Calu3 (cell line): ENCODE data around the gene SERPINI1. TPM values are rescaled to one million over a fixed set of nuclear protein-coding genes. Genes with fewer than 3 reads are reported as not detected.

Source experiments
- BruUV-seq: library from RNA; stranded (reverse); fragments of 400-500 nt; replicated peaks from 2 replicates; lab custom pipeline; 2021; lab: Mats Ljungman, UMichigan
- CTCF ChIA-PET: fragments of 300-600 bp; sonication (Branson Sonifier 250); formaldehyde crosslinking; loops from one replicate; lab custom pipeline; 2022; ENCODE audit warnings: antibody characterized with exemption; lab: Charles Lee
- DNase-seq: peaks from one replicate; pipeline ENCODE4 v3.0.0; 2022
- H3K27ac Mint-ChIP-seq: one replicate; pipeline ENCODE4 v1.8.0; 2022; ENCODE audit warnings: mixed read lengths; ENCODE audit not compliant: unreplicated experiment
- H3K27me3 Mint-ChIP-seq: one replicate; pipeline ENCODE4 v1.8.0; 2022; ENCODE audit warnings: mixed read lengths; ENCODE audit not compliant: unreplicated experiment
- H3K36me3 Mint-ChIP-seq: one replicate; pipeline ENCODE4 v1.8.0; 2022; ENCODE audit warnings: mild to moderate bottlenecking, moderate library complexity, mixed read lengths; ENCODE audit not compliant: insufficient read depth, unreplicated experiment
- H3K4me1 Mint-ChIP-seq: one replicate; pipeline ENCODE4 v1.8.0; 2022; ENCODE audit warnings: mild to moderate bottlenecking, low read depth, mixed read lengths; ENCODE audit not compliant: unreplicated experiment
- H3K4me3 Mint-ChIP-seq: one replicate; pipeline ENCODE4 v1.8.0; 2022; ENCODE audit warnings: mild to moderate bottlenecking, low read depth, moderate library complexity, mixed read lengths; ENCODE audit not compliant: unreplicated experiment
- H3K9me3 Mint-ChIP-seq: one replicate; pipeline ENCODE4 v1.8.0; 2022; ENCODE audit warnings: low read depth, mixed read lengths; ENCODE audit not compliant: unreplicated experiment
- intact Hi-C: fragments of 100-400 bp; cut with micrococcal nuclease; formaldehyde crosslinking; loops from one replicate; pipeline ENCODE4 v1.10.0; 2022; ENCODE audit not compliant: unreplicated experiment
- total RNA-seq: library from RNA; stranded (reverse); gene quantifications from 2 replicates; pipeline ENCODE4 v1.2.3, GENCODE V29; 2022
- TF ChIP-seq, protein P1 (sequence below): fragments of 200-600 bp; IDR thresholded peaks from one replicate; pipeline ENCODE4 v1.8.0; 2022; ENCODE audit warnings: antibody characterized with exemption; ENCODE audit not compliant: unreplicated experiment

The SERPINI1 gene
- total RNA-seq, 1 experiment from 2014 or later = 1.9 TPM

- TF ChIP-seq, protein P1, sequence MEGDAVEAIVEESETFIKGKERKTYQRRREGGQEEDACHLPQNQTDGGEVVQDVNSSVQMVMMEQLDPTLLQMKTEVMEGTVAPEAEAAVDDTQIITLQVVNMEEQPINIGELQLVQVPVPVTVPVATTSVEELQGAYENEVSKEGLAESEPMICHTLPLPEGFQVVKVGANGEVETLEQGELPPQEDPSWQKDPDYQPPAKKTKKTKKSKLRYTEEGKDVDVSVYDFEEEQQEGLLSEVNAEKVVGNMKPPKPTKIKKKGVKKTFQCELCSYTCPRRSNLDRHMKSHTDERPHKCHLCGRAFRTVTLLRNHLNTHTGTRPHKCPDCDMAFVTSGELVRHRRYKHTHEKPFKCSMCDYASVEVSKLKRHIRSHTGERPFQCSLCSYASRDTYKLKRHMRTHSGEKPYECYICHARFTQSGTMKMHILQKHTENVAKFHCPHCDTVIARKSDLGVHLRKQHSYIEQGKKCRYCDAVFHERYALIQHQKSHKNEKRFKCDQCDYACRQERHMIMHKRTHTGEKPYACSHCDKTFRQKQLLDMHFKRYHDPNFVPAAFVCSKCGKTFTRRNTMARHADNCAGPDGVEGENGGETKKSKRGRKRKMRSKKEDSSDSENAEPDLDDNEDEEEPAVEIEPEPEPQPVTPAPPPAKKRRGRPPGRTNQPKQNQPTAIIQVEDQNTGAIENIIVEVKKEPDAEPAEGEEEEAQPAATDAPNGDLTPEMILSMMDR = no peak
- no peak for DNase-seq
- Mint-ChIP-seq H3K4me3 (no peak overlapping the region), H3K36me3 (no peaks in the 10 kb centered on the region), H3K27ac (no peak overlapping the region), H3K9me3 (no peaks in the 10 kb centered on the region), H3K27me3 (no peaks in the 10 kb centered on the region), H3K4me1 (no peaks in the 10 kb centered on the region)
- no TSS peak for BruUV-seq
- CTCF ChIA-PET = no interaction called here
- intact Hi-C loops = no loop called here
Observed at GRCh38 chr3:167843481-167843880, 108.0 kb downstream of the SERPINI1 start.

DNA sequence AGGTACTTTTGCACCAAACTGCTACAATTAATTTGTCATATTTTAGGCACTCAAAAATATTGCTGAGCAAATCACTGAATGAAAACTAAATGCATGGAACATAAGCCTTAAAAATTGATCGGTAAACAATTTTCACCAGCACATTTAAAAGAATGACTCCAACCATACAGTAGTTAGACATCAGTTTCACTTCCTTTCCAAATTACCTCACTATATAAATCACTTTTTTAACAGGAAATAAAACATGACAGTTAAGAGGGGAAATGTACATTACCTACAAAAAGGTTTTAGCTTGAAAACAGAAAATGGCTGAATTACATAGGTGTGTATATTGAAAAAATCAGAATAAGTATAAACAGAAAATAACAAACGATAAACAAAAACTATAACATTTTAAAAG lies 108.4 kb downstream of the SERPINI1 start:
- Mint-ChIP-seq H3K27ac (no peak overlapping the region), H3K9me3 (no peaks in the 10 kb centered on the region), H3K4me1 (no peaks in the 10 kb centered on the region), H3K36me3 (no peaks in the 10 kb centered on the region), H3K27me3 (no peaks in the 10 kb centered on the region), H3K4me3 (no peak overlapping the region)
- TF ChIP-seq, protein P1 = no peak
- CTCF ChIA-PET = no interaction called here
- BruUV-seq = no TSS peak
- intact Hi-C loops = no loop called here
- DNase-seq = no peak

- Mint-ChIP-seq H3K27me3 (no peaks in the 10 kb centered on the region), H3K36me3 (no peaks in the 10 kb centered on the region), H3K4me3 (no peak overlapping the region), H3K9me3 (no peaks in the 10 kb centered on the region), H3K4me1 (no peaks in the 10 kb centered on the region), H3K27ac (no peak overlapping the region)
- DNase-seq = no peak
- TF ChIP-seq, protein P1 = no peak
- intact Hi-C loops = no loop called here
- CTCF ChIA-PET = no interaction called here
- no TSS peak for BruUV-seq
Observed at GRCh38 chr3:167844528-167844927, 109.0 kb downstream of the SERPINI1 start.

DNA sequence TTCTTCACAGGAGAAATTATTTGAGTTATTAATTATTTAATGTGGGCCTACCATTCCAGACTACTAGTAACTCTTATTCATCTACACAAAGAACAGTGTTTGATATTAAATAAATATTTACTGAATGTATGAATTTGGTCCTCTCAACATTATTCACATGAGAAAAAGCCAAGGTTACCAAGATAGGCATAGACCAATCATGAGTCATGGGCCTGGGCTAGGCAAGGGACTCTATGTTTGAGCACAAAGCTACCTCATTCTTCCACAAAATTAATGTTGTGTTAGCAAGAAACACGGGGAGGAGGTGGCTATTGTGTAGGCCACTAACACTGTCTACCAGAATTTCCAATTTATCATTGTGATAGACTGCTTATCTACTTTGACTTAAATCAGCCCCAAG lies 115.7 kb downstream of the SERPINI1 start:
- BruUV-seq = no TSS peak
- CTCF ChIA-PET = no interaction called here
- no peaks in the 10 kb centered on the region for H3K9me3 Mint-ChIP-seq
- no peaks in the 10 kb centered on the region for H3K27me3 Mint-ChIP-seq
- H3K27ac Mint-ChIP-seq = no peak overlapping the region
- TF ChIP-seq, protein P1 = no peak
- no peaks in the 10 kb centered on the region for H3K36me3 Mint-ChIP-seq
- intact Hi-C loops = no loop called here
- no peak for DNase-seq
- no peak overlapping the region for H3K4me3 Mint-ChIP-seq
- no peaks in the 10 kb centered on the region for H3K4me1 Mint-ChIP-seq
